HEK293T (cell line): ENCODE results near the gene NTSR1.

ENCODE experiments used
- CTCF ChIA-PET: fragments of 350-600 bp; formaldehyde crosslinking; extraction: SDS; loops from one replicate; lab custom pipeline; 2021; ENCODE audit warnings: antibody characterized with exemption, inconsistent platforms; lab: Yijun Ruan, JAX
- POLR2A ChIA-PET: fragments of 350-600 bp; formaldehyde crosslinking; extraction: SDS; loops from one replicate; lab custom pipeline; 2020; ENCODE audit warnings: antibody characterized with exemption, inconsistent platforms; lab: Yijun Ruan, JAX
- DNase-seq: peaks from one replicate; pipeline ENCODE4 v3.0.0; 2012; ENCODE audit warnings: mixed read lengths; ENCODE audit errors: extremely low spot score
- ARNT ChIP-seq: fragments of 450-650 bp; IDR thresholded peaks from 2 replicates; pipeline ENCODE4 v1.6.1; 2017; ENCODE audit warnings: mild to moderate bottlenecking
- BHLHE40 ChIP-seq: fragments of 450-650 bp; IDR thresholded peaks from 2 replicates; pipeline ENCODE4 v1.6.1; 2016; ENCODE audit warnings: mild to moderate bottlenecking, moderate library complexity, borderline replicate concordance
- CTBP1 ChIP-seq: fragments of 450-650 bp; IDR thresholded peaks from 2 replicates; pipeline ENCODE4 v1.6.1; 2016; ENCODE audit warnings: borderline replicate concordance
- ELF4 ChIP-seq: fragments of 450-650 bp; IDR thresholded peaks from 2 replicates; pipeline ENCODE4 v1.6.1; 2017; ENCODE audit warnings: antibody characterized with exemption
- FOXA1 ChIP-seq: fragments of 450-650 bp; IDR thresholded peaks from 2 replicates; pipeline ENCODE4 v1.6.1; 2016; ENCODE audit warnings: mild to moderate bottlenecking
- FOXK2 ChIP-seq: fragments of 450-650 bp; IDR thresholded peaks from 2 replicates; pipeline ENCODE4 v1.6.1; 2016; ENCODE audit warnings: mild to moderate bottlenecking
- FOXM1 ChIP-seq: fragments of 450-650 bp; IDR thresholded peaks from 2 replicates; pipeline ENCODE4 v1.6.1; 2017; ENCODE audit warnings: mild to moderate bottlenecking, borderline replicate concordance
- HDGF ChIP-seq: fragments of 450-650 bp; IDR thresholded peaks from 2 replicates; pipeline ENCODE4 v1.6.1; 2017; ENCODE audit warnings: antibody characterized with exemption, borderline replicate concordance
- L3MBTL2 ChIP-seq: fragments of 450-650 bp; conservative IDR thresholded peaks from 2 replicates; pipeline ENCODE4 v1.6.1; 2016; ENCODE audit warnings: mild to moderate bottlenecking
- LEF1 ChIP-seq: fragments of 450-650 bp; IDR thresholded peaks from 2 replicates; pipeline ENCODE4 v1.6.1; 2017; ENCODE audit warnings: mild to moderate bottlenecking, borderline replicate concordance
- NFRKB ChIP-seq: fragments of 450-650 bp; IDR thresholded peaks from 2 replicates; pipeline ENCODE4 v1.6.1; 2016; ENCODE audit warnings: mild to moderate bottlenecking, moderate library complexity
- SP1 ChIP-seq: fragments of 450-650 bp; IDR thresholded peaks from 2 replicates; pipeline ENCODE4 v1.6.1; 2017
- SUZ12 ChIP-seq: fragments of 450-650 bp; IDR thresholded peaks from 2 replicates; pipeline ENCODE4 v1.6.1; 2016; ENCODE audit warnings: mild to moderate bottlenecking
- TARDBP ChIP-seq: fragments of 450-650 bp; IDR thresholded peaks from 2 replicates; pipeline ENCODE4 v1.6.1; 2016
- ZNF384 ChIP-seq: fragments of 450-650 bp; IDR thresholded peaks from 2 replicates; pipeline ENCODE4 v1.6.1; 2016
- TF ChIP-seq, protein P1 (sequence below): fragments of 450-650 bp; IDR thresholded peaks from 2 replicates; pipeline ENCODE4 v1.6.1; 2016

NTSR1 gene

DNA sequence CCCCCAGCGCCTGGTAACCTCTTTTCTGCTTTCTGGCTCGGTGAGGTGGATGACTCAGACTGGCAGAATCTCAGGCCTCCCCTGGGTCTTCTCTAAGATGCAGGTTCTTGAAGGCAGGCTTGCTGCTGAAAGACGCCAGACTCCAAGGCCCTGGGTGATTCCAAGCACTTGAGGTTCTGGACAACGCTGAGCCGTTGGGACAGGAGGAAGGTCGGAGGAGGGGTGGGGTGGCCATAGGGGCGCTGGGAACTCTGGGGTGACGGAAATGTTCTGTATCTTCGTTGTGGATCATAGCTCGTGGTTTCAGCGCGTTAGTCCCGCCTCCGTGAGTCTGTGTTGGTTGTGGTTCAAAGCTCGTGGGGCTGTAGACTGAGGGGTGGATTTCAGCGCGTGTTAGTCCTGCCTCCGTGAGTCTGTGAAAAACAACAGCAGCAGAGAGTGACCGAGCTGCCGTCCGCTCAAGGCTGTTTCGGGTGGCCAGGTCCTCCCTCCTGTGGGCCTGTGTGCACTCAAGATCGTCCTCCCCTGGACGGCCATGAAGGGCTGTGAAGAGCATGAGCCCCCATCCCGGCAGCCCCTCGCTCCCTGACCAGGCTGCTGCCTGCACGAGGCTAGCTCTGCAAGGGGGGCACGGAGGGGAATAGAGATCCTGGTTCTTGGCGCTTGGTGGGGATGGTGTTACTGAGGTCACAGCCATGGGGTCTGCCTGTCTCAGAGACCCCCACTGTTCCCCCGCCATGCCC, 7.7 kb downstream of the NTSR1 start:
- no peak for DNase-seq
- TF ChIP-seq FOXM1 = no peak
- no peak for TF ChIP-seq TARDBP
- TF ChIP-seq LEF1 = no peak
- TF ChIP-seq FOXK2 = no peak
- ChIA-PET CTCF (no interaction called here), POLR2A (interaction anchor here (0.5 kb wide), 1 partner anchor 14 kb away, joined by 3 read pairs; no protein-coding TSS in a partner anchor)

DNA sequence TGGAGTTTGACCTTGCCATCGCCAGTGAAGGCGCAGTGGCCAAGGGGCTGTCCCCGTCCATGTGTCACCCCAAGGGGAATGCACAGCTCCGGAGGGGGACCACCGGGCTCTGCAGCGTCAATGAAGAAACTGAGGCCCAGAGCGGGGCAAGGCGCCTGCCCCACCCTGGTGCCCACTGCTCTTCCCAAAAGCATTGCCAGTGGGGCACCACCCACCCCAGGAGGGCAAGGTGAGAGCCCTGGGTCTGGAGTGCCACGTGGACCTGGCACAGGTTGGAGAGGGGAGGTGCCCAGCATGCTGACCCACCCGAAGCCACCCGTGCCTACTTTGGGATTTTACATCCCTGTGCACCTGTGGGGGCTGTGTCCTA, 8.3 kb downstream of the NTSR1 start:
- no peak for TF ChIP-seq NFRKB
- no peak for TF ChIP-seq ZNF384
- no peak for TF ChIP-seq CTBP1
- TF ChIP-seq ARNT = no peak
- TF ChIP-seq ELF4 = no peak
- no peak for TF ChIP-seq FOXA1
- no peak for TF ChIP-seq LEF1
- no peak for TF ChIP-seq TARDBP
- TF ChIP-seq SP1 = no peak
- no peak for TF ChIP-seq SUZ12
- TF ChIP-seq, protein P1, sequence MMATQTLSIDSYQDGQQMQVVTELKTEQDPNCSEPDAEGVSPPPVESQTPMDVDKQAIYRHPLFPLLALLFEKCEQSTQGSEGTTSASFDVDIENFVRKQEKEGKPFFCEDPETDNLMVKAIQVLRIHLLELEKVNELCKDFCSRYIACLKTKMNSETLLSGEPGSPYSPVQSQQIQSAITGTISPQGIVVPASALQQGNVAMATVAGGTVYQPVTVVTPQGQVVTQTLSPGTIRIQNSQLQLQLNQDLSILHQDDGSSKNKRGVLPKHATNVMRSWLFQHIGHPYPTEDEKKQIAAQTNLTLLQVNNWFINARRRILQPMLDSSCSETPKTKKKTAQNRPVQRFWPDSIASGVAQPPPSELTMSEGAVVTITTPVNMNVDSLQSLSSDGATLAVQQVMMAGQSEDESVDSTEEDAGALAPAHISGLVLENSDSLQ = no peak
- no peak for TF ChIP-seq BHLHE40
- no peak for TF ChIP-seq FOXK2
- no peak for TF ChIP-seq HDGF
- DNase-seq = no peak
- POLR2A ChIA-PET = no interaction called here
- CTCF ChIA-PET = no interaction called here

GRCh38 chr20:62717933-62718332, 9.3 kb downstream of the NTSR1 start:
- POLR2A ChIA-PET = no interaction called here
- TF ChIP-seq, protein P1 = no peak
- no peak for DNase-seq
- CTCF ChIA-PET = interaction anchor here (0.7 kb wide), 1 partner anchor 106 kb away, joined by 3 read pairs; no protein-coding TSS in a partner anchor

- TF ChIP-seq ELF4 (no peak), ARNT (no peak), CTBP1 (no peak), TARDBP (no peak), SUZ12 (no peak), LEF1 (no peak), NFRKB (no peak), FOXM1 (no peak), FOXA1 (no peak), BHLHE40 (no peak), L3MBTL2 (no peak), SP1 (no peak), FOXK2 (no peak), HDGF (no peak), ZNF384 (no peak)
- TF ChIP-seq, protein P1 = no peak
- no peak for DNase-seq
- ChIA-PET POLR2A (no interaction called here), CTCF (no interaction called here)
These were observed 9.9 kb downstream of the NTSR1 start for GRCh38 chr20:62718546-62718945.

GRCh38 chr20:62719250-62719935, 10.8 kb downstream of the NTSR1 start:
- CTCF ChIA-PET = no interaction called here
- POLR2A ChIA-PET = no interaction called here
- TF ChIP-seq, protein P1 = no peak
- TF ChIP-seq SUZ12 (no peak), FOXK2 (no peak), ARNT (no peak), FOXA1 (no peak), CTBP1 (no peak), BHLHE40 (no peak), NFRKB (no peak), ELF4 (no peak), L3MBTL2 (no peak), TARDBP (no peak), SP1 (no peak), FOXM1 (no peak)
- DNase-seq = no peak
